ENCODE results near the gene HIVEP3. TPM values are rescaled to one million over a fixed set of nuclear protein-coding genes. Genes with fewer than 3 reads are reported as not detected.
A peak's percentile ranks its signal among the peaks of the same experiment; 100 is the strongest.

HIVEP3 gene
- total RNA-seq, 1 donor from 2014 or later = 5.7 TPM

- Histone ChIP-seq H3K27ac (replicated peaks) (no peak overlapping the region), H3K27me3 (ENCODE audit: low read depth) (no peaks in the 10 kb centered on the region), H3K36me3 (peaks cover 17% of the 10 kb centered on the region), H3K4me3 (no peak overlapping the region), H3K4me1 (peaks cover 11% of the 10 kb centered on the region), H3K9me3 (replicated peaks) (no peaks in the 10 kb centered on the region)
- intact Hi-C loops (cut with micrococcal nuclease) = no loop called here
- DNase-seq = no peak
- TF ChIP-seq CTCF (IDR thresholded peaks at IDR 0.05; ENCODE audit: borderline replicate concordance) = no peak
Measured at GRCh38 chr1:41508290-41508689, 410.4 kb downstream of the HIVEP3 start.

- no peaks in the 10 kb centered on the region for H3K27me3 ChIP-seq (ENCODE audit: low read depth)
- H3K9me3 ChIP-seq (replicated peaks) = no peaks in the 10 kb centered on the region
- TF ChIP-seq CTCF (IDR thresholded peaks at IDR 0.05; ENCODE audit: borderline replicate concordance) = no peak
- H3K27ac ChIP-seq (replicated peaks) = no peak overlapping the region
- peaks cover 13% of the 10 kb centered on the region for H3K36me3 ChIP-seq
- H3K4me3 ChIP-seq = no peak overlapping the region
- intact Hi-C loops (cut with micrococcal nuclease) = no loop called here
- H3K4me1 ChIP-seq = peaks cover 15% of the 10 kb centered on the region
- DNase-seq = no peak
Measured at GRCh38 chr1:41507836-41508235, 410.9 kb downstream of the HIVEP3 start.

- TF ChIP-seq CTCF (IDR thresholded peaks at IDR 0.05; ENCODE audit: borderline replicate concordance) = no peak
- no peaks in the 10 kb centered on the region for H3K9me3 ChIP-seq (replicated peaks)
- H3K27ac ChIP-seq (replicated peaks) = no peak overlapping the region
- peaks cover 21% of the 10 kb centered on the region for H3K4me1 ChIP-seq
- no peak overlapping the region for H3K4me3 ChIP-seq
- no peaks in the 10 kb centered on the region for H3K27me3 ChIP-seq (ENCODE audit: low read depth)
- no peak for DNase-seq
- H3K36me3 ChIP-seq = peaks cover 7% of the 10 kb centered on the region
- intact Hi-C loops (cut with micrococcal nuclease) = no loop called here
Measured at GRCh38 chr1:41507110-41507720, 411.5 kb downstream of the HIVEP3 start.

GRCh38 chr1:41504114-41505035 is 414.3 kb downstream of the HIVEP3 start:
- intact Hi-C loops (cut with micrococcal nuclease) = no loop called here
- Histone ChIP-seq H3K9me3 (replicated peaks) (no peaks in the 10 kb centered on the region), H3K27me3 (ENCODE audit: low read depth) (no peaks in the 10 kb centered on the region), H3K4me1 (peaks cover 48% of the 10 kb centered on the region), H3K4me3 (no peak overlapping the region), H3K27ac (replicated peaks) (no peak overlapping the region), H3K36me3 (no peaks in the 10 kb centered on the region)
- no peak for DNase-seq
- TF ChIP-seq CTCF (IDR thresholded peaks at IDR 0.05; ENCODE audit: borderline replicate concordance) = no peak

GRCh38 chr1:41503538-41504113 is 415.1 kb downstream of the HIVEP3 start:
- DNase-seq = no peak
- H3K4me3 ChIP-seq = no peak overlapping the region
- TF ChIP-seq CTCF (IDR thresholded peaks at IDR 0.05; ENCODE audit: borderline replicate concordance) = no peak
- no peaks in the 10 kb centered on the region for H3K36me3 ChIP-seq
- no peaks in the 10 kb centered on the region for H3K27me3 ChIP-seq (ENCODE audit: low read depth)
- peak overlapping the region; percentile 60 for H3K27ac ChIP-seq (replicated peaks)
- intact Hi-C loops (cut with micrococcal nuclease) = no loop called here
- H3K9me3 ChIP-seq (replicated peaks) = no peaks in the 10 kb centered on the region
- H3K4me1 ChIP-seq = peaks cover 56% of the 10 kb centered on the region

All from left ventricle myocardium inferior (tissue), 1 donor.